Endothelial cell of umbilical vein (primary cell): ENCODE results near the gene NFATC2. TPM values are rescaled to one million over a fixed set of nuclear protein-coding genes. Genes with fewer than 3 reads are reported as not detected.

Source experiments
- BruUV-seq: library from RNA; stranded (reverse); fragments of 400-500 nt; replicated peaks from 2 replicates; lab custom pipeline; 2021; lab: Mats Ljungman, UMichigan
- CTCF ChIA-PET: fragments of 300-600, 350-600 bp; sonication (Branson Sonifier 250); formaldehyde crosslinking; loops from one replicate; lab custom pipeline; 2021; ENCODE audit warnings: antibody characterized with exemption, inconsistent platforms; lab: Charles Lee
- POLR2A ChIA-PET: fragments of 300-600, 350-600 bp; sonication (Branson Sonifier 250); formaldehyde crosslinking; loops from one replicate; lab custom pipeline; 2021; ENCODE audit warnings: antibody characterized with exemption, inconsistent platforms; lab: Charles Lee
- DNase-seq: peaks from one replicate; pipeline ENCODE4 v3.0.0-alpha.2; 2011; ENCODE audit warnings: low read depth, low spot score
- FAIRE-seq: peaks from 2 replicates; lab custom pipeline; 2011; peaks lifted over from hg19 to GRCh38; lab: Jason Lieb, UNC
- H2AFZ ChIP-seq: 2 replicates; pipeline ENCODE4 v1.6.0; 2012; ENCODE audit warnings: low read depth, low read length, control low read depth, inconsistent platforms
- H3K27ac ChIP-seq: 2 replicates; pipeline ENCODE4 v1.5.1; 2011; ENCODE audit warnings: low read depth, mild to moderate bottlenecking, control low read depth, low read length, moderate library complexity; ENCODE audit not compliant: insufficient read depth
- H3K27me3 ChIP-seq, 2 experiments: 2 replicates each; pipeline versions ENCODE4 v1.6.0 to v1.6.1; 2011; ENCODE audit warnings: low read length in 2 of 2, mixed read lengths in 1 of 2; ENCODE audit not compliant: control insufficient read depth in 2 of 2, insufficient read depth in 2 of 2
- H3K36me3 ChIP-seq, 2 experiments: 2 replicates in 1 of 2; 3 replicates in 1 of 2; pipeline ENCODE4 v1.5.1; 2011; ENCODE audit warnings: low read length in 2 of 2, mild to moderate bottlenecking in 1 of 2, moderate library complexity in 1 of 2; ENCODE audit not compliant: control insufficient read depth in 2 of 2, insufficient read depth in 2 of 2; ENCODE audit errors: extremely low read depth in 1 of 2
- H3K4me1 ChIP-seq: 3 replicates; pipeline ENCODE4 v1.5.1; 2011; ENCODE audit warnings: mild to moderate bottlenecking, low read length; ENCODE audit not compliant: control insufficient read depth, insufficient read depth; ENCODE audit errors: extremely low read depth
- H3K4me2 ChIP-seq: 2 replicates; pipeline ENCODE4 v1.6.1; 2011; ENCODE audit warnings: low read length, control low read depth, mixed read lengths; ENCODE audit not compliant: insufficient read depth
- H3K4me3 ChIP-seq, 3 experiments: fragments of 200-600 bp in 1 of 3; sonication (generic), shearing (Covaris generic) in 1 of 3; replicated peaks in 1 of 3; 2 replicates each; pipeline ENCODE4 v1.5.1; 2011 to 2016; ENCODE audit warnings: control low read depth in 3 of 3, low read length in 3 of 3, mild to moderate bottlenecking in 2 of 3, inconsistent platforms in 1 of 3, low read depth in 1 of 3, moderate library complexity in 1 of 3; ENCODE audit not compliant: insufficient read depth in 1 of 3
- H3K79me2 ChIP-seq: 2 replicates; pipeline ENCODE4 v1.6.0; 2012; ENCODE audit warnings: low read length, inconsistent platforms; ENCODE audit not compliant: control insufficient read depth, insufficient read depth
- H3K9ac ChIP-seq: replicated peaks from 2 replicates; pipeline ENCODE3; 2011; ENCODE audit warnings: low read length, control low read depth; ENCODE audit not compliant: insufficient read depth; ENCODE audit errors: extremely low read depth
- H3K9me1 ChIP-seq: replicated peaks from 3 replicates; pipeline ENCODE4 v1.6.0; 2011; ENCODE audit warnings: mild to moderate bottlenecking, low read length; ENCODE audit not compliant: control insufficient read depth, insufficient read depth; ENCODE audit errors: extremely low read depth
- H3K9me3 ChIP-seq: replicated peaks from 2 replicates; pipeline ENCODE4 v1.5.1; 2012; ENCODE audit warnings: low read length, inconsistent platforms; ENCODE audit not compliant: control insufficient read depth, insufficient read depth
- H4K20me1 ChIP-seq: replicated peaks from 2 replicates; pipeline ENCODE3; 2011; ENCODE audit warnings: mild to moderate bottlenecking, low read length; ENCODE audit not compliant: control insufficient read depth, insufficient read depth; ENCODE audit errors: extremely low read depth
- EZH2 ChIP-seq: IDR thresholded peaks from 2 replicates; pipeline ENCODE4 v1.6.1; 2012; ENCODE audit warnings: borderline replicate concordance, low read depth, mild to moderate bottlenecking, moderate library complexity, low read length, inconsistent platforms; ENCODE audit not compliant: severe bottlenecking
- FOS ChIP-seq: IDR thresholded peaks from 2 replicates; pipeline ENCODE4 v1.6.1; 2011; ENCODE audit warnings: mild to moderate bottlenecking, low read length, moderate library complexity, borderline replicate concordance; ENCODE audit not compliant: insufficient read depth
- GATA2 ChIP-seq: IDR thresholded peaks from 2 replicates; pipeline ENCODE4 v1.7.0; 2011; ENCODE audit warnings: low read depth, mild to moderate bottlenecking, moderate library complexity, mixed read lengths, low read length; ENCODE audit not compliant: insufficient read length, insufficient read depth
- JUN ChIP-seq: IDR thresholded peaks from 2 replicates; pipeline ENCODE4 v1.6.1; 2011; ENCODE audit warnings: borderline replicate concordance, low read depth; ENCODE audit not compliant: insufficient read length, insufficient read depth
- MYC ChIP-seq: IDR thresholded peaks from one replicate; pipeline ENCODE4 v1.6.1; 2011; ENCODE audit warnings: mild to moderate bottlenecking, low read depth, low read length
- POLR2A ChIP-seq: IDR thresholded peaks from 2 replicates; pipeline ENCODE4 v1.6.1; 2012; ENCODE audit warnings: low read depth, mild to moderate bottlenecking, control low read depth, low read length
- POLR2AphosphoS5 ChIP-seq: IDR thresholded peaks from 2 replicates; pipeline ENCODE4 v1.6.1; 2012; ENCODE audit warnings: low read depth, mild to moderate bottlenecking, control low read depth, low read length, moderate library complexity; ENCODE audit not compliant: insufficient read depth
- dilution Hi-C: fragments of 300-500 bp; cut with MboI; formaldehyde crosslinking; loops from one replicate; pipeline ENCODE4 v1.15.0; 2019; ENCODE audit warnings: low sequenced_read_pairs; ENCODE audit not compliant: extremely low pct_ligation_motif_present
- intact Hi-C: fragments of 100-400 bp; cut with micrococcal nuclease; formaldehyde crosslinking; loops from one replicate; pipeline ENCODE4 v1.10.0; 2022
- polyA plus RNA-seq, 4 experiments: library from polyadenylated mRNA; depleted of rRNA in 3 of 4; stranded (reverse) in 3 of 4; unstranded in 1 of 4; fragments of >200 nt; gene quantifications; 2 replicates each; pipeline versions ENCODE4 v1.2.1 to v1.2.3, GENCODE V29; 2011 to 2012; ENCODE audit warnings: missing spikeins in 1 of 4
- total RNA-seq: library from RNA; stranded (reverse); gene quantifications from 2 replicates; pipeline ENCODE4 v1.2.3, GENCODE V29; 2021
- TF ChIP-seq, protein P1 (sequence below): IDR thresholded peaks from 2 replicates; pipeline ENCODE4 v1.6.1; 2011; ENCODE audit not compliant: insufficient read depth, insufficient read length
- TF ChIP-seq, protein P2 (sequence below), 2 donors: IDR thresholded peaks; 1 replicate in 1 of 2; 2 replicates in 1 of 2; pipeline ENCODE4 v1.5.1; 2011; ENCODE audit warnings: low read length in 2 of 2, mild to moderate bottlenecking in 2 of 2, moderate library complexity in 2 of 2, control low read depth in 1 of 2, inconsistent platforms in 1 of 2, low read depth in 1 of 2; ENCODE audit not compliant: insufficient read depth in 1 of 2; ENCODE audit errors: extremely low read depth in 1 of 2

Gene NFATC2
- total and polyA plus RNA-seq, 2 donors (not counting 3 experiments of a cell fraction or from before 2014, with no cell fraction given), result 3.1 to 13.0 TPM

GRCh38 chr20:51493346-51493791 lies 49.1 kb downstream of the NFATC2 start:
- H2AFZ ChIP-seq, result no peak overlapping the region
- no TSS peak for BruUV-seq
- DNase-seq (no peak), FAIRE-seq (no peak)
- no peaks in the 10 kb centered on the region for H3K9me3 ChIP-seq
- H3K79me2 ChIP-seq, result no peaks in the 10 kb centered on the region
- H3K27ac ChIP-seq, result peak overlapping the region; percentile 81
- H3K36me3 ChIP-seq, result no peaks in the 10 kb centered on the region
- no peak overlapping the region for H3K9ac ChIP-seq
- H3K27me3 ChIP-seq, result no peaks in the 10 kb centered on the region
- POLR2A ChIA-PET, result interaction anchor here (1.4 kb wide), 1 partner anchor 37 kb away, joined by 4 read pairs; no protein-coding TSS in a partner anchor
- intact Hi-C loops (loop anchor here (2.0 to 5.0 kb wide), 3 partner anchors 34 to 106 kb away; no protein-coding TSS in a partner anchor), dilution Hi-C loops (no loop called here)
- no peak overlapping the region for H3K4me3 ChIP-seq
- H3K4me1 ChIP-seq, result peaks cover 33% of the 10 kb centered on the region
- H3K4me2 ChIP-seq, result no peak overlapping the region
- no peaks in the 10 kb centered on the region for H3K9me1 ChIP-seq
- TF ChIP-seq GATA2, result no peak
- TF ChIP-seq FOS, result no peak
- TF ChIP-seq, protein P1, sequence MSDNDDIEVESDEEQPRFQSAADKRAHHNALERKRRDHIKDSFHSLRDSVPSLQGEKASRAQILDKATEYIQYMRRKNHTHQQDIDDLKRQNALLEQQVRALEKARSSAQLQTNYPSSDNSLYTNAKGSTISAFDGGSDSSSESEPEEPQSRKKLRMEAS, result no peak
- TF ChIP-seq, protein P2, sequence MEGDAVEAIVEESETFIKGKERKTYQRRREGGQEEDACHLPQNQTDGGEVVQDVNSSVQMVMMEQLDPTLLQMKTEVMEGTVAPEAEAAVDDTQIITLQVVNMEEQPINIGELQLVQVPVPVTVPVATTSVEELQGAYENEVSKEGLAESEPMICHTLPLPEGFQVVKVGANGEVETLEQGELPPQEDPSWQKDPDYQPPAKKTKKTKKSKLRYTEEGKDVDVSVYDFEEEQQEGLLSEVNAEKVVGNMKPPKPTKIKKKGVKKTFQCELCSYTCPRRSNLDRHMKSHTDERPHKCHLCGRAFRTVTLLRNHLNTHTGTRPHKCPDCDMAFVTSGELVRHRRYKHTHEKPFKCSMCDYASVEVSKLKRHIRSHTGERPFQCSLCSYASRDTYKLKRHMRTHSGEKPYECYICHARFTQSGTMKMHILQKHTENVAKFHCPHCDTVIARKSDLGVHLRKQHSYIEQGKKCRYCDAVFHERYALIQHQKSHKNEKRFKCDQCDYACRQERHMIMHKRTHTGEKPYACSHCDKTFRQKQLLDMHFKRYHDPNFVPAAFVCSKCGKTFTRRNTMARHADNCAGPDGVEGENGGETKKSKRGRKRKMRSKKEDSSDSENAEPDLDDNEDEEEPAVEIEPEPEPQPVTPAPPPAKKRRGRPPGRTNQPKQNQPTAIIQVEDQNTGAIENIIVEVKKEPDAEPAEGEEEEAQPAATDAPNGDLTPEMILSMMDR (IDR thresholded peaks at IDR 0.05; ENCODE audit: extremely low read depth in 1 of 2, insufficient read depth in 1 of 2, low read depth in 1 of 2, low read length in 2 of 2), result no peak
- TF ChIP-seq MYC, result no peak
- TF ChIP-seq POLR2AphosphoS5, result no peak
- TF ChIP-seq EZH2, result no peak
- TF ChIP-seq JUN, result no peak
- TF ChIP-seq POLR2A, result no peak
- H4K20me1 ChIP-seq, result no peaks in the 10 kb centered on the region
- CTCF ChIA-PET, result interaction anchor here (1.1 to 1.8 kb wide), 3 partner anchors 9 to 108 kb away, joined by 3 to 12 read pairs (median 4); no protein-coding TSS in a partner anchor
